GM12874 (cell line): ENCODE results near the gene APP.

ENCODE experiments used
- TF ChIP-seq, protein P1 (sequence below): IDR thresholded peaks from 2 replicates; pipeline ENCODE4 v1.5.1; 2011; ENCODE audit warnings: low read depth, mild to moderate bottlenecking, control low read depth, low read length, moderate library complexity; ENCODE audit not compliant: insufficient read depth

APP gene

DNA sequence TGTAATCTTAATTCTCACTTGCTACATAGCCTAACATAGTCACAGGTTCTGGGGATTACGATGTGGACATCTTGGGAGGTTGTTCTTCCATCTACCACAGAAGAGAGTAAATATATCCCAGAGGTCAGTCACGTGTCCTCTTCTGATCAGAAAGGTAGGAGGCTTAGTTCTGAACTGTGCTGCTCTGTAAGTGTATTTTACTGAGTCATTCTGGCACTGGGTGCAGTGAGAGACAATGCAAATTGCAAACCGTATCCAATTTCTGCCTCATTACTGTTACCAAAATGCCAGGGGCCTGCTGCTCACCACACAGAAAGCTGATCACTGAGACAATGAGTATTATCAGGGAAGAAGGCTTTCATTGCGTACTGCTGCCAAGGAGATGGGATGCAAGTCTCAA is 331.8 kb downstream of the APP start:
- TF ChIP-seq, protein P1, sequence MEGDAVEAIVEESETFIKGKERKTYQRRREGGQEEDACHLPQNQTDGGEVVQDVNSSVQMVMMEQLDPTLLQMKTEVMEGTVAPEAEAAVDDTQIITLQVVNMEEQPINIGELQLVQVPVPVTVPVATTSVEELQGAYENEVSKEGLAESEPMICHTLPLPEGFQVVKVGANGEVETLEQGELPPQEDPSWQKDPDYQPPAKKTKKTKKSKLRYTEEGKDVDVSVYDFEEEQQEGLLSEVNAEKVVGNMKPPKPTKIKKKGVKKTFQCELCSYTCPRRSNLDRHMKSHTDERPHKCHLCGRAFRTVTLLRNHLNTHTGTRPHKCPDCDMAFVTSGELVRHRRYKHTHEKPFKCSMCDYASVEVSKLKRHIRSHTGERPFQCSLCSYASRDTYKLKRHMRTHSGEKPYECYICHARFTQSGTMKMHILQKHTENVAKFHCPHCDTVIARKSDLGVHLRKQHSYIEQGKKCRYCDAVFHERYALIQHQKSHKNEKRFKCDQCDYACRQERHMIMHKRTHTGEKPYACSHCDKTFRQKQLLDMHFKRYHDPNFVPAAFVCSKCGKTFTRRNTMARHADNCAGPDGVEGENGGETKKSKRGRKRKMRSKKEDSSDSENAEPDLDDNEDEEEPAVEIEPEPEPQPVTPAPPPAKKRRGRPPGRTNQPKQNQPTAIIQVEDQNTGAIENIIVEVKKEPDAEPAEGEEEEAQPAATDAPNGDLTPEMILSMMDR: no peak

DNA sequence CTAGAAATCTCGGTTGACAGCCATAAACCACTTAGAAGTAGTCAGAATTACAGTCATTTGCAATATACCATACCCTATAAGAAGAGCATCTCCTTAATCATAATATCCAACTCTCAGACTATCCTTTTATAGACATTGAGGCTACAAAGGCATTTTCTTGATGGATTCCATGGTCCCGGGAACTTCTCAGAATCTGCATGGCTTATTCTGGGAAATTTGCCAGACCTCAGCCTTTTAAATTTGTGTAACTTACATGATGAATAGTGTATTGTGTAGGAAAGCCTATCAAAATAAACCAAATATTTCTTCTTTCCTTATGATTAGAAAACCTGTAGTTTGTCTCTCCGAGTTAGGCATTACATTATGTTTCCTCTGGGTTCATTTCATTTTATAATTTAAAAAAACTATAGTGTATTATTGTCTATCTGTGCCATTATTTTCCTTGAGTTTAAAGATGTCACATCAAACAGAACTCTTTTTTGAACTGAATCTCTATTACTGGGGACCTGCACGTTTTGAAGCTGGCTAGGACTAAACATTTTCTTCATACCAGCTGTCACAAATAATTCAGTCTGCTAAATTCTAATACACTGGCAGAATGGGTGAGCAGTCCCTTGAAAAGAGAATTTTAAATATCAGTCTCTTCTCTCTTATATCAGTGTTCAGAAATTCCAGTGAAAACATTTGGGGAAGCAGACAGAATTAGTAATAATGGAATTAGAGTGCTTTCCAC is 332.9 kb downstream of the APP start:
- TF ChIP-seq, protein P1: no peak

- TF ChIP-seq, protein P1: no peak
Observed at GRCh38 chr21:25836396-25836795, 334.2 kb downstream of the APP start.

GRCh38 chr21:25834381-25834780 is 336.2 kb downstream of the APP start:
- TF ChIP-seq, protein P1: no peak

DNA sequence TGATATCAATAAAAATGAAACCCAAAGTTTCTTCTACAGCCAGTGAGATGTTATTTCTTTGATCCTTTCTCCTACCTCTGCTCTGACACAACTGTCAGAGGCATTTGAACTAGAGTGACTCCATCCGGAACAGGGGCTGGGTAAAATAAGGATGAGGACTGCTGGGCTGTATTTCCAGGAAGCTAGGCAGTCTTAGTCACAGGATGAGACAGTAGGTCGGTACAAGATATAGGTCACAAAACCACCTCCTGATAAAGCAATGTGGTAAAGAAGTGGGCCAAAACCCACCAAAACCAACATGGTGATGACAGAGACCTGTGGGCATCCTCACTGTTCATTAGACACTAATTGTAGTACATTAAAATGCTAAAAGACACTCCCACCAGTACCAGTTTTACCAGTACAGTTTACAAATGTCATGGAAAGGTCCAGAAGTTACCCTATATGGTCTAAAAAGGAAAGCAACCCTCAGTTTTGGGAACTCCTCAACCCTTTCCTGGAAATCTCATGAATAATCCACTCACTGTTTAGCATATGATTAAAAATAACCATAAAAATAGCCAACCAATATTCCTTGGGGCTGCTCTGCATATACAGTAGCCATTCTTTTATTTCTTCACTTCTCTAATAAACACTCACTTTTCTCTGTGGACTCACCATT is 339.1 kb downstream of the APP start:
- TF ChIP-seq, protein P1: no peak
